Vagina (tissue), 2 donors: Measurements from ENCODE around the gene ROR2. TPM values are rescaled to one million over a fixed set of nuclear protein-coding genes. Genes with fewer than 3 reads are reported as not detected.

Source experiments
- DNase-seq, 2 donors: peaks; one replicate each; pipeline ENCODE4 v3.0.0-alpha.2; 2017; ENCODE audit errors: extremely low spot score in 2 of 2
- H3K27ac ChIP-seq: fragments of 200-600 bp; sonication (generic); one replicate; pipeline ENCODE4 v1.5.1; 2019
- H3K27me3 ChIP-seq: fragments of 200-600 bp; sonication (generic); one replicate; pipeline ENCODE4 v1.5.1; 2019
- H3K36me3 ChIP-seq, 2 donors: fragments of 200-600 bp; sonication (generic); one replicate each; pipeline ENCODE4 v1.5.1; 2017 to 2019
- H3K4me1 ChIP-seq: fragments of 200-600 bp; sonication (generic); one replicate; pipeline ENCODE4 v1.5.1; 2019
- H3K4me3 ChIP-seq, 2 donors: fragments of 200-600 bp; sonication (generic); 1 replicate in 1 of 2; 2 replicates in 1 of 2; pipeline ENCODE4 v1.5.1; 2016 to 2019
- H3K9me3 ChIP-seq: fragments of 200-600 bp; sonication (generic); one replicate; pipeline ENCODE4 v1.5.1; 2019
- CTCF ChIP-seq, 3 experiments: fragments of 450-650 bp in 2 of 3; fragments of 200-600 bp in 1 of 3; sonication (generic) in 1 of 3; IDR thresholded peaks; one replicate each; pipeline ENCODE4 v1.5.1; 2017 to 2019; ENCODE audit warnings: antibody characterized with exemption in 3 of 3, mild to moderate bottlenecking in 2 of 3, moderate library complexity in 2 of 3
- POLR2A ChIP-seq, 2 donors: fragments of 450-650 bp; IDR thresholded peaks; one replicate each; pipeline ENCODE4 v1.6.1; 2017; ENCODE audit warnings: antibody characterized with exemption in 2 of 2, mild to moderate bottlenecking in 2 of 2, moderate library complexity in 2 of 2
- POLR2AphosphoS5 ChIP-seq, 2 donors: sonication (generic); formaldehyde crosslinking; IDR thresholded peaks; one replicate each; pipeline ENCODE4 v1.9.0; 2017; ENCODE audit warnings: antibody characterized with exemption in 2 of 2, mild to moderate bottlenecking in 2 of 2, low read depth in 1 of 2; ENCODE audit not compliant: insufficient read depth in 1 of 2
- intact Hi-C: fragments of 100-400 bp; cut with DNase I; formaldehyde crosslinking; loops from one replicate; pipeline ENCODE4 v1.15.1; 2023
- total RNA-seq: library from RNA; depleted of rRNA; stranded (reverse); fragments of >200 nt; gene quantifications from one replicate; pipeline ENCODE4 v1.2.3, GENCODE V29; 2016

Gene ROR2
- total RNA-seq, 1 donor from 2014 or later: 22.3 TPM

- Histone ChIP-seq H3K36me3 (no peaks in the 10 kb centered on the region), H3K4me3 (no peak overlapping the region), H3K4me1 (peaks cover 24% of the 10 kb centered on the region), H3K27ac (no peak overlapping the region), H3K27me3 (no peaks in the 10 kb centered on the region), H3K9me3 (no peaks in the 10 kb centered on the region)
- intact Hi-C loops: loop anchor here (5.0 kb wide), 1 partner anchor 175 kb away; the partner anchor contains the start of gene ROR2
- TF ChIP-seq CTCF (IDR thresholded peaks at IDR 0.05): no peak
- no peak for DNase-seq
Measured at GRCh38 chr9:91777292-91777830, 172.7 kb downstream of the ROR2 start.

- no peak overlapping the region for H3K4me3 ChIP-seq
- no peak for TF ChIP-seq POLR2AphosphoS5 (IDR thresholded peaks at IDR 0.05; ENCODE audit: insufficient read depth in 1 of 2, low read depth in 1 of 2)
- no peak for TF ChIP-seq CTCF (IDR thresholded peaks at IDR 0.05)
- no peak overlapping the region for H3K27ac ChIP-seq
- peak in 1 of 2 donors; percentile 92 for DNase-seq
- H3K36me3 ChIP-seq: no peaks in the 10 kb centered on the region
- intact Hi-C loops: loop anchor here (5.0 kb wide), 1 partner anchor 176 kb away; the partner anchor contains the start of gene ROR2
- H3K9me3 ChIP-seq: no peaks in the 10 kb centered on the region
- peaks cover 31% of the 10 kb centered on the region for H3K4me1 ChIP-seq
- H3K27me3 ChIP-seq: no peaks in the 10 kb centered on the region
Measured at GRCh38 chr9:91776409-91777291, 173.4 kb downstream of the ROR2 start.

- intact Hi-C loops: loop anchor here (5.0 kb wide), 1 partner anchor 177 kb away; the partner anchor contains the start of gene ROR2
- peaks cover 41% of the 10 kb centered on the region for H3K4me1 ChIP-seq
Measured at GRCh38 chr9:91775708-91776028, 174.4 kb downstream of the ROR2 start.

GRCh38 chr9:91775011-91775707 lies 174.9 kb downstream of the ROR2 start:
- peaks cover 46% of the 10 kb centered on the region for H3K4me1 ChIP-seq
- no peak overlapping the region for H3K4me3 ChIP-seq
- H3K27ac ChIP-seq: no peak overlapping the region
- no peaks in the 10 kb centered on the region for H3K36me3 ChIP-seq
- intact Hi-C loops: loop anchor here (5.0 kb wide), 1 partner anchor 177 kb away; the partner anchor contains the start of gene ROR2
- TF ChIP-seq POLR2AphosphoS5 (IDR thresholded peaks at IDR 0.05; ENCODE audit: insufficient read depth in 1 of 2, low read depth in 1 of 2): peak in 1 of 2 donors; percentile 29
- TF ChIP-seq POLR2A (IDR thresholded peaks at IDR 0.05): no peak
- TF ChIP-seq CTCF (IDR thresholded peaks at IDR 0.05): peak in 2 of 3 experiments; percentile 53 to 61
- H3K9me3 ChIP-seq: no peaks in the 10 kb centered on the region
- DNase-seq: peak in 1 of 2 donors; percentile 85
- H3K27me3 ChIP-seq: no peaks in the 10 kb centered on the region

More at GRCh38 chr9:91775708-91776028, 174.4 kb downstream of the ROR2 start:
- no peak for DNase-seq
- no peak for TF ChIP-seq CTCF (IDR thresholded peaks at IDR 0.05)
- TF ChIP-seq POLR2A (IDR thresholded peaks at IDR 0.05): no peak
- no peak for TF ChIP-seq POLR2AphosphoS5 (IDR thresholded peaks at IDR 0.05; ENCODE audit: insufficient read depth in 1 of 2, low read depth in 1 of 2)
- Histone ChIP-seq H3K27ac (no peak overlapping the region), H3K27me3 (no peaks in the 10 kb centered on the region), H3K36me3 (no peaks in the 10 kb centered on the region), H3K9me3 (no peaks in the 10 kb centered on the region), H3K4me3 (no peak overlapping the region)
